Heart right ventricle (tissue), 16 donors: ENCODE data around the gene ADD3. TPM values are rescaled to one million over a fixed set of nuclear protein-coding genes. Genes with fewer than 3 reads are reported as not detected.

Experiments
- ATAC-seq, 8 donors: fragments of 200-7000 bp; cut with Tn5 transposase; one replicate each; pipeline ENCODE4 v1.9.1; 2020; ENCODE audit warnings: mild to moderate bottlenecking in 8 of 8, moderate library complexity in 8 of 8, moderate number of reproducible peaks in 1 of 8
- DNase-seq, 2 donors: peaks; one replicate each; pipeline ENCODE4 v3.0.0-alpha.2; 2020
- H3K27ac ChIP-seq, 10 donors: fragments of 200-600 bp; sonication (generic) in 2 of 10; one replicate each; pipeline versions ENCODE4 v1.5.0 to v1.8.0; 2020 to 2022; ENCODE audit warnings: mild to moderate bottlenecking in 3 of 10
- H3K27me3 ChIP-seq, 7 donors: fragments of 200-600 bp; one replicate each; pipeline ENCODE4 v1.8.0; 2021 to 2022; ENCODE audit warnings: mild to moderate bottlenecking in 2 of 7
- H3K36me3 ChIP-seq, 9 donors: fragments of 200-600 bp; sonication (generic) in 1 of 9; one replicate each; pipeline versions ENCODE4 v1.5.0 to v1.8.0; 2020 to 2022; ENCODE audit warnings: mild to moderate bottlenecking in 2 of 9
- H3K4me1 ChIP-seq, 9 donors: fragments of 200-600 bp; sonication (generic) in 1 of 9; one replicate each; pipeline versions ENCODE4 v1.5.0 to v1.8.0; 2020 to 2022; ENCODE audit warnings: mild to moderate bottlenecking in 4 of 9
- H3K4me3 ChIP-seq, 10 donors: fragments of 200-600 bp; sonication (generic) in 2 of 10; one replicate each; pipeline versions ENCODE4 v1.5.0 to v1.8.0; 2020 to 2022; ENCODE audit warnings: mild to moderate bottlenecking in 7 of 10, moderate library complexity in 2 of 10
- H3K9me3 ChIP-seq, 11 donors: fragments of 200-600 bp in 10 of 11; sonication (generic) in 2 of 11; one replicate each; pipeline versions ENCODE4 v1.5.0 to v1.8.0; 2013 to 2022; ENCODE audit warnings: mild to moderate bottlenecking in 2 of 11, control low read depth in 1 of 11, moderate library complexity in 1 of 11
- WGBS, 2 donors: extraction: QIAGEN DNeasy Blood & Tissue Kit; methylation state at CpG; one replicate each; pipeline ENCODE4 v1.1.7; 2013; ENCODE audit warnings: inconsistent platforms in 1 of 2; 5-methylcytosine and 5-hydroxymethylcytosine counted together
- intact Hi-C, 10 donors: fragments of 100-400 bp; cut with DNase I; formaldehyde crosslinking; loops; one replicate each; pipeline versions ENCODE4 v1.11.1 to v1.14.2; 2022
- polyA plus RNA-seq, 2 donors: library from polyadenylated mRNA; stranded (reverse); fragments of 200-250 nt; gene quantifications; one replicate each; pipeline ENCODE4 v1.2.3, GENCODE V29; 2013
- total RNA-seq, 10 donors: library from RNA; stranded (reverse); fragmentation: NEBNext Ultra II Directional in 3 of 10; extraction: Animal tissue kit (Norgen Biotek cat#: 25700) in 3 of 10; gene quantifications; one replicate each; pipeline versions ENCODE4 v1.2.1 to v1.2.4, GENCODE V29; 2021 to 2023
- TF ChIP-seq, protein P1 (sequence below), 9 donors: fragments of 200-600 bp; sonication (generic) in 2 of 9; IDR thresholded peaks; one replicate each; pipeline versions ENCODE4 v1.5.0 to v1.8.0; 2021 to 2022; ENCODE audit warnings: antibody characterized with exemption in 9 of 9, mild to moderate bottlenecking in 5 of 9, moderate library complexity in 1 of 9
- donor health status: Arrhythmogenic right ventricular cardiomyopathy.
- donor health status: ischemic (EF 13 %, LVEDD 7.1; RV severe dilation, severe dysfunction).
- donor health status: healthy with polysubstance abuse.
- donor health status: DM: no; HTN: yes; CAD: no.
- donor health status: DM: no; HTN: no; CAD: no.
- donor health status: ischemic (EF 25% LVEDD 6.9; RV normal size, moderate dysfunction).
- donor health status: ischemic (EF 25% LVEDD 5.7; RV mildly dilated, moderate dysfunction).
- donor health status: healthy.
- donor health status: DM: yes; HTN: yes; CAD: no.
- donor health status: Ischemic cardiomyopathy.
- donor health status: ischemic (EF 35%, LVEDD 5.7; RV mildly dilated, moderate dysfunction).
- donor health status: nonischemic (EF 11% LVEDD 7.7; RV severe dilation, severe dysfunction).
- donor health status: DM: yes; HTN: yes; CAD: no.
- donor health status: PGD.
- donor health status: ischemic (EF 29% LVEDD 5.4; RV normal size, mild dysfunction).
- donor health status: nonischemic (EF 23%, LVEDD 6.1; RV moderate dilation, normal function).

The ADD3 gene
- total and polyA plus RNA-seq, 12 donors = 28.0 to 106 (median 87.8) TPM

DNA sequence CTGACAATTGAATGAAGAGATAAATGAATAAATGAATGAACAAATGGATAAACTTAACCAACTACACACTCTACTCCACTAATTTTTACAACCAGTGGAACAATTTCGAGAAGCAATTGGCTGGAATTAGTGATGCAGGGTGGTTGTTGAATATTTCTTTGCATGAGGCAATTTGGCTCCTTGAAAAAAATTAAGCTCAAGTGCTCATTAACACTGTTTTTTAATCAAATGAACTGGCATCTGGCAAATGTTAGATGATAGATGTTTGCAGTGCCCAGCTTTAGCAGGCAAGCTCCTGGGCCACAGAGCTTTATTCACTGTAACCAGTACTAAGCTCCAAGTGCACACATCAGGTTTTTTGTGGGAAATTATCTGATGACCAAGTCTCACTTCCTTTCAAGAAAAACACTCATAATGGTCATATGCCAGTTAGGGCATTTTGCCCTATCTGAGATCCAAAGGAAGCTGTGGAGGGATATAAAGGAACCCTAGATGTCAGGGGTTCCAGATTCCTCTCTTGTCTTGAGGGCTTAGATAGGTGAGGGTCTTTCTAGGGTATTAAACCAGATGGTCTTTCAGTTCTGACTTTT, 16.4 kb upstream of the ADD3 start:
- Histone ChIP-seq H3K4me1 (peaks cover 0 to 16% (median 10%) of the 10 kb centered on the region in 9 donors), H3K27me3 (no peaks in the 10 kb centered on the region), H3K36me3 (no peaks in the 10 kb centered on the region), H3K27ac (no peak overlapping the region), H3K9me3 (no peaks in the 10 kb centered on the region), H3K4me3 (no peak overlapping the region)
- intact Hi-C loops = no loop called here
- TF ChIP-seq, protein P1, sequence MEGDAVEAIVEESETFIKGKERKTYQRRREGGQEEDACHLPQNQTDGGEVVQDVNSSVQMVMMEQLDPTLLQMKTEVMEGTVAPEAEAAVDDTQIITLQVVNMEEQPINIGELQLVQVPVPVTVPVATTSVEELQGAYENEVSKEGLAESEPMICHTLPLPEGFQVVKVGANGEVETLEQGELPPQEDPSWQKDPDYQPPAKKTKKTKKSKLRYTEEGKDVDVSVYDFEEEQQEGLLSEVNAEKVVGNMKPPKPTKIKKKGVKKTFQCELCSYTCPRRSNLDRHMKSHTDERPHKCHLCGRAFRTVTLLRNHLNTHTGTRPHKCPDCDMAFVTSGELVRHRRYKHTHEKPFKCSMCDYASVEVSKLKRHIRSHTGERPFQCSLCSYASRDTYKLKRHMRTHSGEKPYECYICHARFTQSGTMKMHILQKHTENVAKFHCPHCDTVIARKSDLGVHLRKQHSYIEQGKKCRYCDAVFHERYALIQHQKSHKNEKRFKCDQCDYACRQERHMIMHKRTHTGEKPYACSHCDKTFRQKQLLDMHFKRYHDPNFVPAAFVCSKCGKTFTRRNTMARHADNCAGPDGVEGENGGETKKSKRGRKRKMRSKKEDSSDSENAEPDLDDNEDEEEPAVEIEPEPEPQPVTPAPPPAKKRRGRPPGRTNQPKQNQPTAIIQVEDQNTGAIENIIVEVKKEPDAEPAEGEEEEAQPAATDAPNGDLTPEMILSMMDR (IDR thresholded peaks at IDR 0.05) = no peak
- ATAC-seq (no peak), DNase-seq (no peak)
- 97% methylated on average over 1 of the region's 1 CpG for WGBS, 2 donors

DNA sequence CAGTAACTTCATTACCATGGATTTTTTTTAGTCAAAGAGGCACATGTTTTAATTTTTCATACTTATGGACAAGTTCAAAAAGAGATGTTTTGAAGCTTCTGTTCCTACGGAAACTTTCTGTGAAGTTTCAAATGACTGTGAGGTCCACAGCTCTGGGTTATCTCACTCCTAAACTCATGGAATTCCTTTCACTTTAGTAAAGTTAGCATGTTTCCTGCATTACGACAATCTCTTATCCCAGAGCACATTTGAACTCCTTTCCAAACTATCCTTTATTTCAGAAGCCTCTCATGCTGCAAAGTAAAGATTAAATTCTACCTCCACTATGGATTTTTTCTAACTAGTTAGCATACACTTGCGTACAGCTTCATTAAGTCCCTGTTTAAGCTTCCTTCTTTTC, 15.3 kb upstream of the ADD3 start:
- no peaks in the 10 kb centered on the region for H3K36me3 ChIP-seq
- H3K27me3 ChIP-seq = no peaks in the 10 kb centered on the region
- no peak overlapping the region for H3K4me3 ChIP-seq
- TF ChIP-seq, protein P1 (IDR thresholded peaks at IDR 0.05) = no peak
- H3K9me3 ChIP-seq = no peaks in the 10 kb centered on the region
- ATAC-seq (peak in 2 of 8 donors; percentile 55), DNase-seq (no peak)
- intact Hi-C loops = no loop called here
- H3K4me1 ChIP-seq = peaks cover 0 to 21% (median 14%) of the 10 kb centered on the region in 9 donors
- peak overlapping the region in 3 of 10 donors; percentile 0 to 27 (median 13) for H3K27ac ChIP-seq
- WGBS, 2 donors = 57 to 67% methylated on average over 3 of the region's 3 CpGs

DNA sequence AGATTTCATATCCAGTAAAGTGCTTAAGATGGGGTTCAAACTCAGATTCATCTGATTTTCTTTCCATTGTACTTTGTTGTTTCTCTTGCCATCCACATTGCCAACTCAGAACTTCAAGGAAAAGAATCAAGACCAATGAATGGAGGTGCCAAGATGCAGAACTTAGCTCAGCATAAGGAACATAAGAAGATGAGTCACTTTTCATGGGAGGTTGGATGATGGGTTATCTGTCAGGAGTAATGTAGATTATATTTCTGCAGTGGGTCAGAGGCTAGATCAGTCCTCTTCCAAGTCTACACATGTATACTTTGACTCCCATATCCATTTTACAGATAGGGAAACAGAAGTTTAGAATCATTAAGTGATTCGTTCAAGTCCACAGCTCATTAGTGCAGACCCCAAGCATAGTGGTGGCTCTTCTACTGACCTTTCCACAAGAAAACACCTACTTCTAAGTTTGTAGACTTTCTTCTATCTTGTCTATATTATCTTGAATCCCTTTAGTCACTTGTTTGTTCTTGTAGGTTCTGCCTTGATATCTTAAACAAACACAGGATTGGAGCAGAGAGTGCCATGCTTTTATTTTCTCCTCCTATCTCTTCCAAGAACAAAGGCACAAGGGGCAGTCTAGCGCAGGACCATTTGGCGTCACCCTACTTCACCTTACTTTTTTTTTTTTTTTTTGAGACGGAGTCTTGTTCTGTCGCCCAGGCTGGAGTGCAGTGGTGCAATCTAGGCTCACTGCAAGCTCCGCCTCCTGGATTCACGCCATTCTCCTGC, 14.0 kb upstream of the ADD3 start:
- intact Hi-C loops = no loop called here
- peaks cover 0 to 18% (median 13%) of the 10 kb centered on the region in 9 donors for H3K4me1 ChIP-seq
- 95 to 96% methylated on average over 7 of the region's 7 CpGs for WGBS, 2 donors
- no peak overlapping the region for H3K27ac ChIP-seq
- DNase-seq = no peak
- ATAC-seq = no peak
- TF ChIP-seq, protein P1 (IDR thresholded peaks at IDR 0.05) = no peak
- H3K36me3 ChIP-seq = no peaks in the 10 kb centered on the region
- H3K4me3 ChIP-seq = no peak overlapping the region
- H3K9me3 ChIP-seq = no peaks in the 10 kb centered on the region
- no peaks in the 10 kb centered on the region for H3K27me3 ChIP-seq

DNA sequence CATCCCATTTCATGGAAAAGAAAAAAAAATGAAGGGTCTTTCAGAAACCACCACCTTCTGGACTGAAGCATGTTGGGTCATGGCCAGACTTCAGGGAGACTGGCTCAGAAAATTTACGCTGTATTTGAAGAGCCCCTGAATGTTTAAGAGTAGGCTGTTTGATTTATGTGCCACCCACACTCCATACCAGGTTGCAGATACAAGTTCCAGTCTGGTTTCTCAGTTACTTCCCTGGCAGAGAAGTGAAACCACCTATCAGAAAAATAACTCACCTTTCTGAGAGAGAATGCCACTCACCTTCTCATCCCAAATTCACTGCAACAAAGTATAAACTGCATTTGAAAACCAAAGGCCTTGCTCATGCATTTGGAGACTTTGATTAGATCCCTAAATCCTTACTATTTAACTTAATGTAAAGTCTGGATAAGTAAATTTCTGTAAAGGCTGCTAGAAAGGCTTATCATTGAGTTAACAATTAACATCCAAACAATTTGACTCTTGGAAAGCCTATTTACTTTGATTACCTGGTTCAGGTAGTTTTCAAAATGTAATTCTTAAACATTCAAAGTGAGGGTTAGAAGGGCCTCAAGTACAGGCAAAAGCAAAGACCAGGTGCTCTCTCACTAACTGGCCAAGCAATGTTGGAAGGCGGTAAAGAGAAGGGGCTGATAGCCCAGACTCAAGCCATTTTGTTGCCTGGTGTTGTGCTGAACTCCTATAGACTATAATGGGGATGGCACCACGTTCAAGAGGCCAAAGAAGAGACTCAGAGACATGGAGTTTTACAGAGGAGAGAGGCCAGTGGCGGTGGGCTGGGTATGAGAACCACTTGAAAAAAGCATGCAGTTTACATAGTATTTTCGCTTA, 12.8 kb upstream of the ADD3 start:
- ATAC-seq (no peak), DNase-seq (no peak)
- TF ChIP-seq, protein P1 (IDR thresholded peaks at IDR 0.05) = no peak
- Histone ChIP-seq H3K4me3 (no peak overlapping the region), H3K27ac (no peak overlapping the region), H3K27me3 (no peaks in the 10 kb centered on the region), H3K4me1 (peaks cover 0 to 18% (median 13%) of the 10 kb centered on the region in 9 donors), H3K36me3 (no peaks in the 10 kb centered on the region), H3K9me3 (no peaks in the 10 kb centered on the region)
- WGBS, 2 donors = 95 to 99% methylated on average over 5 of the region's 5 CpGs
- intact Hi-C loops = no loop called here
